ENCODE data around the gene RIPPLY1. TPM values are rescaled to one million over a fixed set of nuclear protein-coding genes. Genes with fewer than 3 reads are reported as not detected.
"Not testable (repeated sequence)": the region's sequence is repeated elsewhere in the genome, so short reads cannot be mapped to it uniquely, and the experiment has no call there.

The RIPPLY1 gene
- total RNA-seq, 2 experiments from 2014 or later, result not detected

DNA sequence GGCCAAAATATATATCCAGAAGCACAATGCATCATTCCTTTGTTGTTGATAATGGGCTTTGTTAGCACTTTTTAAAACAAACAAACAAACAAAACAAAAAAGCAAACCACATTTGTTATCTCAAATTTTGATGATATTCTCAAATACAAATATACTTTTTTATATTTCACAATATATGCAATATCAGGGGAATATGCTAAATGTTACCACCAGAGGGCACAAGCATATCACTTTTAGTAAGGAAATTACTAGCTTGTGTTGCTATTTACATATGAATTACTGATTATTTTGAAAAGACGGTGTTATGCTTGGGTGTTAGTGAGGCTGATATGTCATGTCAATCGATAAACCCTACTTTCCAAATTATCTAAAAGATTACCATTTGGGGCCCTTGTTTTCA lies 29.1 kb downstream of the RIPPLY1 start:
- CTCF ChIA-PET, result interaction anchor here (1.5 kb wide), 1 partner anchor 11 kb away, joined by 4 read pairs; no protein-coding TSS in a partner anchor
- TF ChIP-seq, protein P1, sequence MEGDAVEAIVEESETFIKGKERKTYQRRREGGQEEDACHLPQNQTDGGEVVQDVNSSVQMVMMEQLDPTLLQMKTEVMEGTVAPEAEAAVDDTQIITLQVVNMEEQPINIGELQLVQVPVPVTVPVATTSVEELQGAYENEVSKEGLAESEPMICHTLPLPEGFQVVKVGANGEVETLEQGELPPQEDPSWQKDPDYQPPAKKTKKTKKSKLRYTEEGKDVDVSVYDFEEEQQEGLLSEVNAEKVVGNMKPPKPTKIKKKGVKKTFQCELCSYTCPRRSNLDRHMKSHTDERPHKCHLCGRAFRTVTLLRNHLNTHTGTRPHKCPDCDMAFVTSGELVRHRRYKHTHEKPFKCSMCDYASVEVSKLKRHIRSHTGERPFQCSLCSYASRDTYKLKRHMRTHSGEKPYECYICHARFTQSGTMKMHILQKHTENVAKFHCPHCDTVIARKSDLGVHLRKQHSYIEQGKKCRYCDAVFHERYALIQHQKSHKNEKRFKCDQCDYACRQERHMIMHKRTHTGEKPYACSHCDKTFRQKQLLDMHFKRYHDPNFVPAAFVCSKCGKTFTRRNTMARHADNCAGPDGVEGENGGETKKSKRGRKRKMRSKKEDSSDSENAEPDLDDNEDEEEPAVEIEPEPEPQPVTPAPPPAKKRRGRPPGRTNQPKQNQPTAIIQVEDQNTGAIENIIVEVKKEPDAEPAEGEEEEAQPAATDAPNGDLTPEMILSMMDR (IDR thresholded peaks at IDR 0.05), result peak; percentile 44
- ATAC-seq (no peak), DNase-seq (no peak)
- H3K27me3 Mint-ChIP-seq, result no peaks in the 10 kb centered on the region
- POLR2A ChIA-PET, result no interaction called here
- no peaks in the 10 kb centered on the region for H3K36me3 Mint-ChIP-seq (ENCODE audit: low read depth)
- no peaks in the 10 kb centered on the region for H3K9me3 Mint-ChIP-seq
- intact Hi-C loops (cut with micrococcal nuclease), result no loop called here
- H3K4me3 Mint-ChIP-seq, result no peak overlapping the region
- H3K4me1 Mint-ChIP-seq (ENCODE audit: low read depth), result no peaks in the 10 kb centered on the region
- H3K27ac Mint-ChIP-seq, result no peak overlapping the region

DNA sequence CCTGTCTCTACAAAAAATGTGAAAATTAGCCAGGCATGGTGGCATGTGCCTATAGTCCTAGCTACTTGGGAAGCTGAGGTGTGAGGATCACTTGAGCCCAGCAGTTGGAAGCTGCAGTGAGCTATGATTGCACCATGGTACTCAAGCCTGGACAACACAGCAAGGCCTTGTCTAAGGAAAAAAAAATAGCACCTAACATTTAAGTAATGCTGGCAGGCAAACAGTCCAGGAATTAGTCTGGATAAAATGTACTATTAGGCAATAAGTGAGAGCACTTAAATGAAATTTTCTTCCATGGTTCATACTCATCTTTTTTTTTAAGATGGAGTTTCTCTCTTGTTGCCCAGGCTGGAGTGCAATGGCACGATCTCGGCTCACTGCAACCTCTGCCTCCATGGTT lies 30.3 kb downstream of the RIPPLY1 start:
- H3K4me1 Mint-ChIP-seq (ENCODE audit: low read depth); ATAC-seq; POLR2A ChIA-PET; intact Hi-C loops (cut with micrococcal nuclease); H3K9me3 Mint-ChIP-seq; H3K36me3 Mint-ChIP-seq (ENCODE audit: low read depth); H3K27ac Mint-ChIP-seq; H3K4me3 Mint-ChIP-seq; DNase-seq; H3K27me3 Mint-ChIP-seq: not testable (repeated sequence)
- CTCF ChIA-PET, result interaction anchor here (0.7 kb wide), 2 partner anchors 31 to 919 kb away, joined by 3 to 4 read pairs; no protein-coding TSS in a partner anchor

- TF ChIP-seq, protein P1 (IDR thresholded peaks at IDR 0.05), result no peak
- intact Hi-C loops (cut with micrococcal nuclease), result no loop called here
- no peak overlapping the region for H3K27ac Mint-ChIP-seq
- no peak for DNase-seq
- ChIA-PET POLR2A (no interaction called here), CTCF (interaction anchor here (1.1 kb wide), 1 partner anchor 11 kb away, joined by 4 read pairs; no protein-coding TSS in a partner anchor)
- no peaks in the 10 kb centered on the region for H3K9me3 Mint-ChIP-seq
- no peaks in the 10 kb centered on the region for H3K4me1 Mint-ChIP-seq (ENCODE audit: low read depth)
- no peak overlapping the region for H3K4me3 Mint-ChIP-seq
- H3K36me3 Mint-ChIP-seq (ENCODE audit: low read depth), result no peaks in the 10 kb centered on the region
- no peaks in the 10 kb centered on the region for H3K27me3 Mint-ChIP-seq
- no peak for ATAC-seq
Measured at GRCh38 chrX:106863697-106864096, 39.4 kb downstream of the RIPPLY1 start.

DNA sequence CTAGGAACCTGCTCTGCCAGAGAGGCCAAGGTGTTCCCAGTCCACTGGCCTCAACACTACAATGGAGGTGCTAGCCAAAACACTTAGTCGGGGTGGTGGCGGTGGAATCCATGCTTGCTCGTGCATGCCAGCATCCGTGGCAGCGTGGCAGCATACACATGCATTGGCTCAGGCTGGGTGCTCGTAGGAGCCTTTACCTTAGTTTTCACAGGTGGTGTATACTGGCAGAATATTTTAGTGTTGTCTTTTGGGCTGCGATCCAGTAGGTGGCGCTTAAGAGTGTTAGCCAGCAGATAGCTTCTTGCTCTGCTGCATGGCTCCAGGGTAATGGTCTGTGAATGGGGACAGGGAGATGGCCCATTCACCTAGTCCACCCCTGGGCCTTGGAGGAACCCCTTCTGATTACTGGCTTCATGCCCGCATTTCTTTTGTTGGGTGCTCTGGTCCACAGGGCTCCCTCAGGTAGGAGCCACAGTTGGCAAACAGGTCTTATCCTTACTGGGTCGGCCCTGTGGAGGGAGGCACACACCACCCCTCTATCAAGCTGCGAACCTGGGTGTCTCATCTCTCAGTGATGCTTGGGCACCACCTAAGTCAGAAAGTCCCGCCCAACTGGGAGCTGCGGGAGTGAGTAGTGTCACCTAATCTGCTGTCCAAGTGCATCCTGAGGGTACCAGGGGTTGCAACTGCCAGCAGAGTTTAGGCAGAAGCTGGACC lies 40.0 kb downstream of the RIPPLY1 start:
- no peaks in the 10 kb centered on the region for H3K4me1 Mint-ChIP-seq (ENCODE audit: low read depth)
- ChIA-PET POLR2A (no interaction called here), CTCF (interaction anchor here (1.1 kb wide), 1 partner anchor 11 kb away, joined by 4 read pairs; no protein-coding TSS in a partner anchor)
- intact Hi-C loops (cut with micrococcal nuclease), result no loop called here
- peak; percentile 26 for DNase-seq
- no peaks in the 10 kb centered on the region for H3K36me3 Mint-ChIP-seq (ENCODE audit: low read depth)
- no peak overlapping the region for H3K27ac Mint-ChIP-seq
- no peak overlapping the region for H3K4me3 Mint-ChIP-seq
- no peaks in the 10 kb centered on the region for H3K9me3 Mint-ChIP-seq
- H3K27me3 Mint-ChIP-seq, result no peaks in the 10 kb centered on the region
- TF ChIP-seq, protein P1 (IDR thresholded peaks at IDR 0.05), result peak; percentile 25
- no peak for ATAC-seq

Other genes starting within 250 kb of the RIPPLY1 start
- not detected for gene RNF128, start 176.6 kb downstream of the RIPPLY1 start, total RNA-seq
- gene TBC1D8B, start 100.7 kb downstream of the RIPPLY1 start, total RNA-seq, result under 1 TPM; 0.40 to 0.47 TPM
- gene CLDN2, start 17.1 kb upstream of the RIPPLY1 start, total RNA-seq, result not detected
- gene MORC4, start 96.9 kb upstream of the RIPPLY1 start, total RNA-seq, result 1 to 10 TPM; 7.8 to 8.2 TPM
- gene RBM41, start 215.5 kb upstream of the RIPPLY1 start, total RNA-seq, result 10 to 100 TPM; 12.9 to 13.7 TPM

Data from activated CD8-positive, alpha-beta T cell treated with anti-CD3 and anti-CD28 coated beads for 36 hours (primary cell).